HUES64 (cell line): ENCODE results near the gene ZDHHC11. TPM values are rescaled to one million over a fixed set of nuclear protein-coding genes. Genes with fewer than 3 reads are reported as not detected.

ENCODE experiments used
- H3K27ac ChIP-seq: 2 replicates; pipeline ENCODE4 v1.7.0; 2013; ENCODE audit warnings: low read depth, low read length, inconsistent platforms
- H3K27me3 ChIP-seq: 2 replicates; pipeline ENCODE4 v1.6.1; 2013; ENCODE audit warnings: mild to moderate bottlenecking, low read length; ENCODE audit not compliant: insufficient read depth
- H3K36me3 ChIP-seq: 2 replicates; pipeline ENCODE4 v1.6.1; 2013; ENCODE audit warnings: mild to moderate bottlenecking, low read length; ENCODE audit not compliant: insufficient read depth
- H3K4me1 ChIP-seq: 2 replicates; pipeline ENCODE4 v1.6.1; 2013; ENCODE audit warnings: mild to moderate bottlenecking, low read length, moderate library complexity; ENCODE audit not compliant: insufficient read depth
- H3K4me3 ChIP-seq: 2 replicates; pipeline ENCODE4 v1.5.1; 2013; ENCODE audit warnings: mild to moderate bottlenecking, low read length, moderate library complexity
- H3K9ac ChIP-seq: 2 replicates; pipeline ENCODE4 v1.6.1; 2013; ENCODE audit warnings: mild to moderate bottlenecking, low read depth, low read length
- H3K9me3 ChIP-seq: 2 replicates; pipeline ENCODE4 v1.6.1; 2013; ENCODE audit warnings: low read depth, low read length; ENCODE audit not compliant: insufficient read depth
- WGBS: fragments of 150-250, 120-280 bp; methylation state at CpG from one replicate; pipeline ENCODE4 v1.1.7; 2013; ENCODE audit warnings: missing lambda C conversion rate; 5-methylcytosine and 5-hydroxymethylcytosine counted together
- polyA plus RNA-seq, 2 experiments: library from polyadenylated mRNA; stranded (reverse); fragments of 50-300 nt; gene quantifications; one replicate each; pipeline ENCODE4 v1.2.3, GENCODE V29; 2013

The ZDHHC11 gene
- 7.2 TPM for polyA plus RNA-seq (2013, experiment 1 of 2)
- 5.5 TPM for polyA plus RNA-seq (2013, experiment 2 of 2)

DNA sequence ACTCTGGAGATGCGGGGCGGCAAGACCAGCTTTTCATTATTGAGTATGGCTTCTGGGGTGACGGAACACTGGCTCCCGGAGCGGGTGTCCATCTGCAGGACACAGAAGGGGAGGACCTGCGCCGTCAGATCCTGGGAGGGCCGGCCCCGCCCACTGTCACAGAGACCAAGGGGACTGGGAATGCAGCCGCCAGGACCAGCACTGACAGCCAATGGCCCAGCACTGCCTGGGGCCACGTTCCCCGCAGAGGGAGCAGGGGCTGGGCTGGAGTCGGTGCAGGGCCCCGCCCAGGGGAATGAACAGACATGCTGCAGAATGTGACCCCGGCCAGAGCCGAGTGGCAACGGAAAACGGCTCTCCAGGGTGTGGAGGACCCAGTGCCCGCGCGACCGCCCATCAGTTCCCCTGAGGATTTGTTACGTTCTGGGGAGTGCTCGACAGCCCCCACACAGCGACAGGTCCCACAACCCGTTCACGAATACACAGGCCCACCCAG, at the start of gene ZDHHC11:
Gene ZDHHC11, minus strand, starts transcription at position 476 of the 496 bp plus-strand sequence. Its CDS starts 384 bp downstream, at position 92.
- no peak within 1 kb of the TSS for H3K9ac ChIP-seq
- no peak within 1 kb of the TSS for H3K4me3 ChIP-seq
- H3K27me3 ChIP-seq: no peaks in the 10 kb centered on the region
- 74% methylated on average over 27 of the region's 27 CpGs for WGBS
- H3K9me3 ChIP-seq: no peaks in the 10 kb centered on the region
- H3K27ac ChIP-seq: no peak within 1 kb of the TSS
- no peaks in the 10 kb centered on the region for H3K36me3 ChIP-seq
- H3K4me1 ChIP-seq: no peaks in the 10 kb centered on the region

GRCh38 chr5:893711-894110, 42.9 kb upstream of the ZDHHC11 start:
- Histone ChIP-seq H3K27ac (no peak overlapping the region), H3K36me3 (peaks cover 63% of the 10 kb centered on the region), H3K9ac (peak overlapping the region; percentile 97), H3K9me3 (no peaks in the 10 kb centered on the region), H3K4me3 (peak overlapping the region; percentile 84), H3K27me3 (no peaks in the 10 kb centered on the region), H3K4me1 (peaks cover 10% of the 10 kb centered on the region; the same call in 1 of the 2 replicates)
- WGBS: 88% methylated on average over 9 of the region's 9 CpGs

GRCh38 chr5:893137-893506, 42.3 kb upstream of the ZDHHC11 start:
- H3K9ac ChIP-seq: peak overlapping the region; percentile 97
- no peaks in the 10 kb centered on the region for H3K27me3 ChIP-seq
- peak overlapping the region; percentile 41; the same call in 1 of the 2 replicates for H3K27ac ChIP-seq
- H3K36me3 ChIP-seq: peaks cover 68% of the 10 kb centered on the region
- H3K9me3 ChIP-seq: no peaks in the 10 kb centered on the region
- peak overlapping the region; percentile 84 for H3K4me3 ChIP-seq
- H3K4me1 ChIP-seq: peaks cover 10% of the 10 kb centered on the region; the same call in 1 of the 2 replicates
- 2% methylated on average over 31 of the region's 31 CpGs for WGBS

DNA sequence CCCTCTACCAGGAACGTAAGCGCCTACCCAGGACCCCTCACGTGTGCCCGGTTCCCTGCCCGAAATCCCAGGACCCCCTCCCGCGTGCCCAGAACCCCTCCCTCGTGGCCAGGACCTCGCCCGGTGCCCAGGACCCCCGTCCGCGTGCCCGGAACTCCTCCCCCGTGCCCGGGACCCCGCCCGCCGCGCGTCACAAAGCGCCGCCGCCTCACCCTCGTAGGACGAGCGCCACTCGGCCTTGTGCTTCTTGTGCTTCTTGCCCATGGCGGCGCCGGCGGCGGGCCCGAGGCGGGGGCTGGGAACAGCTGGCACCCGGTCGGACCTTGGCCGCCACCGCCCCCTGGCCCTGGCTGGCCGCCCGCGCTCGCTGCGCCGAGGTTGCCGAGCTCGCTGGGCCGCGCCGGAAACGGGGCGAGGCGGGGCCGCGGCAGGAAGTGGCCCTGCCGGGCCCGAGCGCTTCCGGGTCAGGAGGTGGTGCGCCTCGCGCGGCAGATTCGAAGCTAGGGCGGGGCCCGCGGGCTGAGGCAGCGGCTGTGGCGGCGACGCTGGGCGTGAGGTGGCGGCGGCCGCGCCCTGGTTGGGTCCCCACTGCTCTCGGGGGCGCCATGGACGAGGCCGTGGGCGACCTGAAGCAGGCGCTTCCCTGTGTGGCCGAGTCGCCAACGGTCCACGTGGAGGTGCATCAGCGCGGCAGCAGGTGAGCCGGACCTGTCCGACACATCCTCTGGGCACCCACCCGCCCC, 41.8 kb upstream of the ZDHHC11 start, which contains the start of the genes BRD9 and TRIP13:
Gene BRD9, minus strand, starts transcription at position 408 of the 743 bp plus-strand sequence. Its CDS starts 144 bp downstream, at position 264.
Gene TRIP13, plus strand, starts transcription at position 491 of the 743 bp plus-strand sequence. Its CDS starts 115 bp downstream, at position 606.
- under 1% methylated on average over 91 of the region's 91 CpGs for WGBS
- Histone ChIP-seq H3K4me3 (peak within 1 kb of the TSS; percentile 84), H3K27me3 (no peaks in the 10 kb centered on the region), H3K9ac (peak within 1 kb of the TSS; percentile 97), H3K27ac (peak within 1 kb of the TSS; percentile 92), H3K36me3 (peaks cover 74% of the 10 kb centered on the region), H3K9me3 (no peaks in the 10 kb centered on the region), H3K4me1 (peaks cover 10% of the 10 kb centered on the region; the same call in 1 of the 2 replicates)

DNA sequence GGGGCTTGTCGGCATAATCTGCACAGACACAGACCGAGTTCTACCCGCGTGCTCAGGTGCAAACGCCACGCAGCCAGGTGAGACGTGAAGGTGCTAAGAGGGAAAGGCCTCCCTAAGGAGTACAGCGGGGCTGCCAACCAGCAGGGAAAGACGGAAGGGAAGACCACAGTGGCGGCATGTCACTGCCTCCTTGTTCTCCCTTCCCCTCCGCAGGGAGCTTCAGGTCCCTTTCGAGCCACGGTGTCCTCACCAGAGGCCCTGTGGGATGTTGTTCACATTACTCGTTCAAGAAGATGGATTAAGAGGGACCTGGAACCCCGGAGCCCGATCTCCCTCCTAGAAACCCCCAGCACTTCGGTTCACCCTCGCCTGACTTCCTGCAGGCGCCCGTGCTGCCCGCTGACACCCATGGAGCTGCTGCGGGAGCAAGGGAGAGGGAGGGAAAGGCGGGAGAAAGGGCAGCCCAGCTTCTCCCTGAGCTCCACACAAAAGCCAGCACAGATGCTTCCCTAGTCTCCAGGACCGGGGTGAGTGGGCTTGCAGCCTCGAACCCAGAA, 41.1 kb upstream of the ZDHHC11 start:
- Histone ChIP-seq H3K36me3 (peaks cover 79% of the 10 kb centered on the region), H3K27me3 (no peaks in the 10 kb centered on the region), H3K27ac (peak overlapping the region; percentile 92), H3K4me3 (peak overlapping the region; percentile 84), H3K9me3 (no peaks in the 10 kb centered on the region), H3K4me1 (peaks cover 10% of the 10 kb centered on the region; the same call in 1 of the 2 replicates), H3K9ac (peak overlapping the region; percentile 97)
- WGBS: 4% methylated on average over 25 of the region's 25 CpGs

DNA sequence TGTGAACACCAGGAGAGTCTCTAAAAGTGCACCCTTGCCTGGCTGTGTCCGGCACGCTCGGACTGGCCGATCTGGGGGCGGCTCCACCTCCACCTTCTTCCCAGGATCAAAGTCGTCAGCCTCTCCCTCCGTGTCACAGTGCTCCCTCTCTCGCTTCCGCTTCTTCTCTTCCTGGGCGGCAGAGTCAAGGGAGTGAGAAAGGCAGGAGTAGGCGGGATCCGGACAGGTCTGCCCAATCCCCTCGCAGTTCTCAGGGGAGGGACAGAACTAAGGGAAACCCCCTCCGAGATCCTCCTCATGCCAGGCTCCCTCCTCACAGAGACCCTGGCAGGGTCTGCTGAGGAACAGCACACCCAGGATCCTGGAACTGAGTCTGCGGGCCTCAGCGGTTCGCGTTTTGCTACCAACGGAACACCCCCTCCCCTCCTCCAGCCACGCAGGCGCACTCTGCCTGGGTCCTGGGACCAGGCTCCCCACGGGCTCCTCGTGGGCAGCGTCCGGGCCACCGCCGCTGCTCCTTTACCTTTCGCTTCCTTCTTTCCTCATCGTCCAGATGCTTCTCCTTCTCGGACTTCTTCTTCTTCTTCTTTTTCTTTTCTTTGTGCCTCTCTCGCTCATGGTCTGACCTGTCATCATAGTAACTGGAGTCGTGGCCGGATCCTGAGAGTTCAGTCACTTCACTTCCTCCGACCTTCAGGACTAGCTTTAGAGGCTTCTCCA, 40.5 kb upstream of the ZDHHC11 start:
- peaks cover 79% of the 10 kb centered on the region for H3K36me3 ChIP-seq
- peak overlapping the region; percentile 84 for H3K4me3 ChIP-seq
- H3K27me3 ChIP-seq: no peaks in the 10 kb centered on the region
- no peak overlapping the region for H3K27ac ChIP-seq
- peak overlapping the region; percentile 97 for H3K9ac ChIP-seq
- H3K4me1 ChIP-seq: peaks cover 10% of the 10 kb centered on the region; the same call in 1 of the 2 replicates
- H3K9me3 ChIP-seq: no peaks in the 10 kb centered on the region
- 39% methylated on average over 33 of the region's 34 CpGs for WGBS

DNA sequence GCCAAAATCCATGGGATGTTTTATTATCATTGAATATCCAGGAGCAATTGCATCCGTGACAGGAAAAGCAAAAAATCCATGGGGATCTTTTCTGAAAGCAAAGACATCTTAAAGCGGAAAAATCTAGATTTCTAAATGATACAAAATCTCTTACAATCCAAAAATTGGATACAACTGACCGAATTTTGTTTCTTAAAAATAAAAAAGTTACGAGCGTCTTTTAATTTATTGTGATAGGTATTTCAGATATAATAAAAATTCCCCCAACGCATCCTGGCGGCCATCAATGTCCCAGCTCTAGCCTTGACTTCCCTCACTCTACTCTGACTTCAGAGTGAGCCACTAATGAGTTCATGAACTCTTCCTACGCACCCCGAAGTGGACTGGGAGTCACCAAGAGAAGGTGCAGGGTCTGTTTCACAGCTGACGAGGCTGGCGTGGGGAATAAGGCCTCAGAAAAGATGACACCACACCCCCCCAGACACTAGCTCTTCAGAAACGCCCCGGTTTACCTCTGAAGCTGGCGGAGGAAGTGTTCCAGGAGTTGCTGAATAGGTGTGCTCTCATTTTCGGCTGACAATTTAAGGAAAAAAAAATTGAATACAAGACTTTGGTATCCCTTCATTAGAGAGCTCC, 38.4 kb upstream of the ZDHHC11 start:
- Histone ChIP-seq H3K27me3 (no peaks in the 10 kb centered on the region), H3K9me3 (no peaks in the 10 kb centered on the region), H3K27ac (no peak overlapping the region), H3K9ac (no peak overlapping the region), H3K4me1 (peaks cover 10% of the 10 kb centered on the region; the same call in 1 of the 2 replicates), H3K36me3 (peaks cover 79% of the 10 kb centered on the region), H3K4me3 (no peak overlapping the region)
- 94% methylated on average over 12 of the region's 15 CpGs for WGBS

DNA sequence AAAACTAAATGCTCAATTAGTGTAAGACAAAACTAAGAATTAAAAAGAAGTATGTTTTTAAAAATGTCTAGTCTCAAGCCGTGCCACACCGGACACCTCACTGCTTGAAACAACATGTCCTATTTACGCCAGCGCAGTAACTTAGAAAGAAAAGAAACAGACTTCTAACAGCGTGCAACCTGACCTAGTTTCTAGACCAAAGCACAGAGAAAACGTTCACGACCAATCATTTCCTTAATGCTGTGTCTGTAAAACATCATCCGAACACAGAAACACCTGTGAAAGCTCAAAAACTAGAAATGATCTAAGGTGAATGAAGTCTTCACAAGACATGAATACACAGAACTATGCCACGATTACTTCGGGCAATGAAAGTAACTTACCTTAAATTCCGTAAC, 37.9 kb upstream of the ZDHHC11 start:
- Histone ChIP-seq H3K27ac (no peak overlapping the region), H3K9me3 (no peaks in the 10 kb centered on the region), H3K4me3 (no peak overlapping the region), H3K9ac (no peak overlapping the region), H3K4me1 (peaks cover 6% of the 10 kb centered on the region; the same call in 1 of the 2 replicates), H3K27me3 (no peaks in the 10 kb centered on the region), H3K36me3 (peaks cover 80% of the 10 kb centered on the region)
- WGBS: 97% methylated on average over 11 of the region's 11 CpGs

- 96% methylated on average over 14 of the region's 14 CpGs for WGBS
- Histone ChIP-seq H3K4me1 (0 out of 2 replicates have a peak, but pooled peaks cover 4% of the 10 kb centered on the region), H3K4me3 (no peak overlapping the region), H3K27ac (no peak overlapping the region), H3K27me3 (no peaks in the 10 kb centered on the region), H3K9me3 (no peaks in the 10 kb centered on the region), H3K9ac (no peak overlapping the region), H3K36me3 (peaks cover 85% of the 10 kb centered on the region)
Measured at GRCh38 chr5:887947-888637, 37.3 kb upstream of the ZDHHC11 start.

GRCh38 chr5:886716-887325, 36.0 kb upstream of the ZDHHC11 start:
- no peak overlapping the region for H3K27ac ChIP-seq
- no peak overlapping the region for H3K9ac ChIP-seq
- H3K27me3 ChIP-seq: no peaks in the 10 kb centered on the region
- H3K4me3 ChIP-seq: no peak overlapping the region
- H3K9me3 ChIP-seq: no peaks in the 10 kb centered on the region
- H3K4me1 ChIP-seq: 0 out of 2 replicates have a peak, but pooled peaks cover 4% of the 10 kb centered on the region
- H3K36me3 ChIP-seq: peaks cover 98% of the 10 kb centered on the region
- WGBS: 96% methylated on average over 26 of the region's 26 CpGs
